Measurements from ENCODE around the gene TNRC6C. TPM values are rescaled to one million over a fixed set of nuclear protein-coding genes. Genes with fewer than 3 reads are reported as not detected.

The TNRC6C gene
- total and polyA plus RNA-seq, 2 of the 13 experiments (the other 11 are each of a cell fraction or from before 2014, with no cell fraction given): 0.66 to 4.9 TPM

GRCh38 chr17:77957857-77958715 lies at the start of gene TNRC6C (continued):
- TF ChIP-seq NR1H2 (CRISPR knock-in tag; IDR thresholded peaks at IDR 0.05; ENCODE audit: borderline replicate concordance, low read depth) (peak; percentile 79; the same call in 1 of the 2 replicates), ZNF44 (CRISPR knock-in tag; IDR thresholded peaks at IDR 0.05) (no peak), ZNF776 (CRISPR knock-in tag; IDR thresholded peaks at IDR 0.05) (peak; percentile 96), ZBTB20 (CRISPR knock-in tag; IDR thresholded peaks at IDR 0.05; ENCODE audit: borderline replicate concordance, low read depth) (no peak), EHMT2 (IDR thresholded peaks at IDR 0.05; ENCODE audit: borderline replicate concordance, low read depth, low read length) (no peak), ZNF572 (CRISPR knock-in tag; IDR thresholded peaks at IDR 0.05) (peak; percentile 7; the same call in 1 of the 2 replicates), RFX5 (IDR thresholded peaks at IDR 0.05; ENCODE audit: low read depth, low read length) (peak; percentile 65), NCOR1 (IDR thresholded peaks at IDR 0.05; ENCODE audit: borderline replicate concordance, low read length) (peak; percentile 67; the same call in 1 of the 2 replicates), ARID3A (IDR thresholded peaks at IDR 0.05; ENCODE audit: low read depth, low read length) (no peak), CCDC6 (CRISPR knock-in tag; IDR thresholded peaks at IDR 0.05) (peak; percentile 96), ZNF383 (CRISPR knock-in tag; IDR thresholded peaks at IDR 0.05; ENCODE audit: borderline replicate concordance) (0 out of 2 replicates have a peak, but pooled peaks have one; percentile 42), CERS6 (CRISPR knock-in tag; IDR thresholded peaks at IDR 0.05) (no peak), ZNF720 (CRISPR knock-in tag; IDR thresholded peaks at IDR 0.05) (no peak), ZNF367 (CRISPR knock-in tag; IDR thresholded peaks at IDR 0.05; ENCODE audit: borderline replicate concordance) (peak; percentile 56; the same call in 1 of the 2 replicates), ZNF329 (CRISPR knock-in tag; IDR thresholded peaks at IDR 0.05; ENCODE audit: low read depth) (peak; percentile 93), BCL3 (CRISPR knock-in tag; IDR thresholded peaks at IDR 0.05) (peak; percentile 95), AHR (CRISPR knock-in tag; IDR thresholded peaks at IDR 0.05) (peak; percentile 93; the same call in 1 of the 2 replicates), ARNT (IDR thresholded peaks at IDR 0.05) (no peak), ATM (IDR thresholded peaks at IDR 0.05; ENCODE audit: borderline replicate concordance) (no peak), TBX3 (IDR thresholded peaks at IDR 0.05; ENCODE audit: borderline replicate concordance) (peak; percentile 50; the same call in 1 of the 2 replicates)
